DOHH2 (cell line): ENCODE results near the gene XRCC1.

Experiments
- H3F3A ChIP-seq: fragments of 200-600 bp; sonication (generic), shearing (Covaris generic); 2 replicates; pipeline ENCODE4 v1.6.0; 2016; ENCODE audit warnings: antibody characterized with exemption, mild to moderate bottlenecking; ENCODE audit not compliant: control insufficient read depth, insufficient read depth
- H3K27ac ChIP-seq: fragments of 200-600 bp; sonication (generic); 2 replicates; pipeline ENCODE4 v1.5.1; 2014; ENCODE audit warnings: low read depth, mild to moderate bottlenecking, low read length, moderate library complexity
- H3K27me3 ChIP-seq: fragments of 200-600 bp; sonication (generic); 2 replicates; pipeline ENCODE4 v1.6.1; 2014; ENCODE audit warnings: mild to moderate bottlenecking, low read length, mixed read lengths; ENCODE audit not compliant: control insufficient read depth
- H3K36me3 ChIP-seq: fragments of 200-600 bp; sonication (generic); 2 replicates; pipeline ENCODE4 v1.6.1; 2014; ENCODE audit warnings: mild to moderate bottlenecking, low read length, moderate library complexity, mixed read lengths; ENCODE audit not compliant: control insufficient read depth
- H3K4me1 ChIP-seq: fragments of 200-600 bp; sonication (generic); 2 replicates; pipeline ENCODE4 v1.6.1; 2014; ENCODE audit warnings: mild to moderate bottlenecking, low read length, mixed read lengths; ENCODE audit not compliant: control insufficient read depth
- H3K4me2 ChIP-seq: fragments of 200-600 bp; sonication (generic); 2 replicates; pipeline ENCODE4 v1.6.0; 2014; ENCODE audit warnings: mild to moderate bottlenecking, low read length, moderate library complexity
- H3K4me3 ChIP-seq: fragments of 200-600 bp; sonication (generic); 2 replicates; pipeline ENCODE4 v1.5.1; 2014; ENCODE audit warnings: mild to moderate bottlenecking, low read length, mixed read lengths
- H3K79me2 ChIP-seq: fragments of 200-600 bp; sonication (generic); 2 replicates; pipeline ENCODE4 v1.6.1; 2014; ENCODE audit warnings: mild to moderate bottlenecking, low read length, mixed read lengths; ENCODE audit not compliant: control insufficient read depth
- H3K9me2 ChIP-seq: fragments of 200-600 bp; sonication (generic); replicated peaks from 2 replicates; pipeline ENCODE4 v1.6.1; 2014; ENCODE audit warnings: mild to moderate bottlenecking, low read length, mixed read lengths; ENCODE audit not compliant: control insufficient read depth
- H3K9me3 ChIP-seq: fragments of 200-600 bp; sonication (generic); 2 replicates; pipeline ENCODE4 v1.6.1; 2014; ENCODE audit warnings: antibody characterized with exemption, low read length, mixed read lengths; ENCODE audit not compliant: control insufficient read depth, insufficient read depth
- H4K20me1 ChIP-seq: fragments of 200-600 bp; sonication (generic); 2 replicates; pipeline ENCODE4 v1.6.0; 2014; ENCODE audit warnings: low read depth, mild to moderate bottlenecking, antibody characterized with exemption, low read length, moderate library complexity; ENCODE audit not compliant: control insufficient read depth, insufficient read depth
- EZH2phosphoT487 ChIP-seq: fragments of 200-600 bp; sonication (generic); IDR thresholded peaks from 2 replicates; pipeline ENCODE4 v1.6.1; 2017; ENCODE audit warnings: borderline replicate concordance, mild to moderate bottlenecking, antibody characterized with exemption, low read length, moderate library complexity, mixed read lengths
- TF ChIP-seq, protein P1 (sequence below): fragments of 200-600 bp; sonication (generic); IDR thresholded peaks from one replicate; pipeline ENCODE4 v1.5.1; 2014; ENCODE audit warnings: antibody characterized with exemption, mild to moderate bottlenecking, low read depth, low read length; ENCODE audit not compliant: poor library complexity, severe bottlenecking

Gene XRCC1

DNA sequence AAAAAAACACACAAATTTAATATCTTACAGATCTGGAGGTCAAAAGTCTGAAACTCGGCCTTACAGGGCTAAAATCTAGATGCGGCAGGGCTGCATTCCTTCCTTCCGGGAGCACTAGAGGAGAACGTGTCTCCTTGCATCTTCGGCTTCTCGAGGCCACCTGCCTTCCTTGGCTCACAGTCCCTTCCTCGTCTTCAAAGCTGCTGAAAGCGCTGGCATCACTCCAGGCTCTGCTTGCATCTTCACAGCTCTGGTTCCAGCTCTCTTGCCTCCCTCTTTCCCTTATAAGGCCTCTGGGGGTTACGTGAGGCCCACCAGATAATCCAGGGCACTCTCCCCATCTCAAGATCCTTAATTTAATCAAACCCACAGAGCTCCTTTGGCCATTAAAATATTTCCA is 10.5 kb downstream of the XRCC1 start:
- H3F3A ChIP-seq, result no peaks in the 10 kb centered on the region; the same call in 1 of the 2 replicates
- no peak for TF ChIP-seq EZH2phosphoT487
- TF ChIP-seq, protein P1, sequence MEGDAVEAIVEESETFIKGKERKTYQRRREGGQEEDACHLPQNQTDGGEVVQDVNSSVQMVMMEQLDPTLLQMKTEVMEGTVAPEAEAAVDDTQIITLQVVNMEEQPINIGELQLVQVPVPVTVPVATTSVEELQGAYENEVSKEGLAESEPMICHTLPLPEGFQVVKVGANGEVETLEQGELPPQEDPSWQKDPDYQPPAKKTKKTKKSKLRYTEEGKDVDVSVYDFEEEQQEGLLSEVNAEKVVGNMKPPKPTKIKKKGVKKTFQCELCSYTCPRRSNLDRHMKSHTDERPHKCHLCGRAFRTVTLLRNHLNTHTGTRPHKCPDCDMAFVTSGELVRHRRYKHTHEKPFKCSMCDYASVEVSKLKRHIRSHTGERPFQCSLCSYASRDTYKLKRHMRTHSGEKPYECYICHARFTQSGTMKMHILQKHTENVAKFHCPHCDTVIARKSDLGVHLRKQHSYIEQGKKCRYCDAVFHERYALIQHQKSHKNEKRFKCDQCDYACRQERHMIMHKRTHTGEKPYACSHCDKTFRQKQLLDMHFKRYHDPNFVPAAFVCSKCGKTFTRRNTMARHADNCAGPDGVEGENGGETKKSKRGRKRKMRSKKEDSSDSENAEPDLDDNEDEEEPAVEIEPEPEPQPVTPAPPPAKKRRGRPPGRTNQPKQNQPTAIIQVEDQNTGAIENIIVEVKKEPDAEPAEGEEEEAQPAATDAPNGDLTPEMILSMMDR, result no peak
- H3K27ac ChIP-seq, result no peak overlapping the region
- H3K4me2 ChIP-seq, result no peak overlapping the region
- no peak overlapping the region for H3K4me3 ChIP-seq
- H3K36me3 ChIP-seq, result peaks cover 34% of the 10 kb centered on the region
- H3K9me2 ChIP-seq, result no peaks in the 10 kb centered on the region
- no peaks in the 10 kb centered on the region for H3K9me3 ChIP-seq
- H3K79me2 ChIP-seq, result peaks cover 13% of the 10 kb centered on the region
- no peaks in the 10 kb centered on the region for H3K27me3 ChIP-seq
- H4K20me1 ChIP-seq, result no peaks in the 10 kb centered on the region
- peaks cover 24% of the 10 kb centered on the region for H3K4me1 ChIP-seq

DNA sequence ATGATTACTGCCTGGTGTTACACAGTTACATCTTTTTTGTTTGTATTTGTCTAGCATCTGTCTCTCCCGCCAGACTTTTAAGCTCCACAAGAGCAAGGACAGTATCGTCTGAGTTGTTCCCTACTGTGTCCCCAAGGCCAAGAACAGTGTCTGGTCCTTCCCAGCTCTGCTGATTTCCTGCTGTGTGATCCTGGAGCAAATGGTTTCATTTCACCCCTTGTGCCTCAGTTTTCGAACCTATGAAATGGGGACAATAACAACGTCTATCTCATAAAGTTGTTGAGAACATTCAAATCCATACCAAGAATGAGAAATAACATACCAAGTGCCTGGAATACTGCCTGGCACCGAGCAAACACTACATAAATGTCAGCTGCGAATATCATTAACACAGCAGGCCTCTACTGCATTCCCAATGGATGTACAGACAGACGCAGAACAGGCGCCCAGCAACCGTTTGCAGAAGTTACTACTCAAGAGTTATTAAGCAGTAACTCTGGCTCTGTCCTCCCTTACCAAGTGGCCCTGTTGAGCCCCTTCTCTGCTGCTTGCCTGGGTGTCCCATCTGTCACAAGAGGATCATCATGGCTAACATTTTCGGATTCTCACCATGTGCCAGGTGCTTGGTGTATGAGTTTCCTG is 11.4 kb downstream of the XRCC1 start:
- H3K4me3 ChIP-seq, result no peak overlapping the region
- H3K9me2 ChIP-seq, result no peaks in the 10 kb centered on the region
- H3K79me2 ChIP-seq, result peaks cover 10% of the 10 kb centered on the region
- H3K4me2 ChIP-seq, result peak overlapping the region; percentile 16; the same call in 1 of the 2 replicates
- no peaks in the 10 kb centered on the region for H3K9me3 ChIP-seq
- no peak for TF ChIP-seq EZH2phosphoT487
- TF ChIP-seq, protein P1, result no peak
- no peaks in the 10 kb centered on the region for H3K27me3 ChIP-seq
- H4K20me1 ChIP-seq, result no peaks in the 10 kb centered on the region
- peaks cover 24% of the 10 kb centered on the region for H3K4me1 ChIP-seq
- H3K27ac ChIP-seq, result no peak overlapping the region
- no peaks in the 10 kb centered on the region; the same call in 1 of the 2 replicates for H3F3A ChIP-seq
- H3K36me3 ChIP-seq, result peaks cover 34% of the 10 kb centered on the region

DNA sequence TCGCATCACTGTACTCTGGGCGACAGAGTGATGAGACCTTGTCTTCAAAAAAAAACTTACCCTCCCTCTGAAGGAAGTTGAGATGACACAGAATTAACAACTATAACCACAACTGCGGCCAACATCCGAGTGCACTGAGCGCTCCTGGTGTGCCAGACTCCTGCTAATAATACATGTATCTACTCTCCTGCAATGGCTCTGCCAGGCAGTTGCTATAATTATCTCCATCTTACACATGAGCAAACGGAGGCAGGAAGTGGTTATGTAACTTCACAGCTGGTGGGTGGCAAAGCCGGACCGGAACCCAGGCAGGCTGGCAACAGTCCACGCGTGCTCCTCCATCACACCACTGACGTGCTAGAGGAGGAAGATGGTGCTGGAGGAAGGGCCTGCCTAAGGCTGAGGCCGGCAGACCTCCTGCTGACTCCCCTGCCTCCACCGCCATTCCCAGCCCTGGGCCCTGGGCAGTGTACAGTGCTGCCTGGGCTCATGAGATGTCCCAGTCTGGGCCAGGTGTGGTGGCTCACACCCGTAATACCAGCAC is 12.6 kb downstream of the XRCC1 start:
- peaks cover 10% of the 10 kb centered on the region for H3K79me2 ChIP-seq
- peak overlapping the region; percentile 36 for H3K4me2 ChIP-seq
- H3K9me2 ChIP-seq, result no peaks in the 10 kb centered on the region
- no peaks in the 10 kb centered on the region for H3K27me3 ChIP-seq
- peak overlapping the region; percentile 41 for H3K27ac ChIP-seq
- peaks cover 24% of the 10 kb centered on the region for H3K4me1 ChIP-seq
- no peaks in the 10 kb centered on the region for H4K20me1 ChIP-seq
- H3K36me3 ChIP-seq, result peaks cover 34% of the 10 kb centered on the region
- H3F3A ChIP-seq, result no peaks in the 10 kb centered on the region; the same call in 1 of the 2 replicates
- no peak for TF ChIP-seq EZH2phosphoT487
- TF ChIP-seq, protein P1, result no peak
- H3K9me3 ChIP-seq, result no peaks in the 10 kb centered on the region
- no peak overlapping the region; the same call in 1 of the 2 replicates for H3K4me3 ChIP-seq
